Esophagus squamous epithelium (tissue), 5 donors: ENCODE results near the gene STX8. TPM values are rescaled to one million over a fixed set of nuclear protein-coding genes. Genes with fewer than 3 reads are reported as not detected.

Source experiments
- DNase-seq: peaks from one replicate; lab custom pipeline; 2025; lab: John Stamatoyannopoulos, UW
- H3K27ac ChIP-seq, 4 donors: fragments of 200-600 bp; sonication (generic); one replicate each; pipeline ENCODE4 v1.5.1; 2016 to 2019; ENCODE audit warnings: mild to moderate bottlenecking in 1 of 4
- H3K27me3 ChIP-seq, 4 donors: fragments of 200-600 bp; sonication (generic); 1 replicate in 3 of 4; 2 replicates in 1 of 4; pipeline versions ENCODE4 v1.5.1 to v1.6.0; 2017 to 2021; ENCODE audit warnings: antibody characterized with exemption in 1 of 4
- H3K36me3 ChIP-seq, 3 donors: fragments of 200-600 bp; sonication (generic); one replicate each; pipeline ENCODE4 v1.5.1; 2016 to 2019
- H3K4me1 ChIP-seq, 3 donors: fragments of 200-600 bp; sonication (generic); one replicate each; pipeline ENCODE4 v1.5.1; 2017 to 2019
- H3K4me3 ChIP-seq, 4 donors: fragments of 200-600 bp; sonication (generic); 1 replicate in 3 of 4; 2 replicates in 1 of 4; pipeline ENCODE4 v1.5.1; 2016 to 2019; ENCODE audit warnings: mild to moderate bottlenecking in 2 of 4, moderate library complexity in 1 of 4
- H3K9me3 ChIP-seq, 3 donors: fragments of 200-600 bp; sonication (generic); one replicate each; pipeline ENCODE4 v1.5.1; 2016 to 2019
- POLR2A ChIP-seq, 4 donors: fragments of 450-650 bp; IDR thresholded peaks; one replicate each; pipeline ENCODE4 v1.6.1; 2017; ENCODE audit warnings: antibody characterized with exemption in 4 of 4, mild to moderate bottlenecking in 4 of 4, moderate library complexity in 3 of 4
- WGBS, 2 donors: methylation state at CpG; one replicate each; pipeline ENCODE4 v1.1.5; 2018; 5-methylcytosine and 5-hydroxymethylcytosine counted together
- intact Hi-C: fragments of 100-400 bp; cut with DNase I; formaldehyde crosslinking; loops from one replicate; pipeline ENCODE4 v1.15.0; 2022
- total RNA-seq, 4 donors: library from RNA; depleted of rRNA; stranded (reverse); fragments of >200 nt; gene quantifications; one replicate each; pipeline ENCODE4 v1.1.0, GENCODE V29; 2016
- TF ChIP-seq, protein P1 (sequence below), 6 experiments: fragments of 450-650 bp in 4 of 6; fragments of 200-600 bp in 2 of 6; sonication (generic) in 2 of 6; IDR thresholded peaks; one replicate each; pipeline ENCODE4 v1.5.1; 2016 to 2019; ENCODE audit warnings: antibody characterized with exemption in 6 of 6, mild to moderate bottlenecking in 4 of 6, moderate library complexity in 4 of 6
- donor health status: DM: yes; HTN: yes; CAD: no.

The STX8 gene
- total RNA-seq, 4 donors from 2014 or later = 31.8 to 66.4 (median 46.5) TPM

GRCh38 chr17:9520649-9521048, 55.0 kb downstream of the STX8 start:
- WGBS, 2 donors = 64 to 69% methylated on average over 4 of the region's 4 CpGs
- no peaks in the 10 kb centered on the region for H3K36me3 ChIP-seq
- H3K4me1 ChIP-seq = no peaks in the 10 kb centered on the region
- H3K27me3 ChIP-seq = no peaks in the 10 kb centered on the region
- TF ChIP-seq POLR2A (IDR thresholded peaks at IDR 0.05) = no peak
- TF ChIP-seq, protein P1, sequence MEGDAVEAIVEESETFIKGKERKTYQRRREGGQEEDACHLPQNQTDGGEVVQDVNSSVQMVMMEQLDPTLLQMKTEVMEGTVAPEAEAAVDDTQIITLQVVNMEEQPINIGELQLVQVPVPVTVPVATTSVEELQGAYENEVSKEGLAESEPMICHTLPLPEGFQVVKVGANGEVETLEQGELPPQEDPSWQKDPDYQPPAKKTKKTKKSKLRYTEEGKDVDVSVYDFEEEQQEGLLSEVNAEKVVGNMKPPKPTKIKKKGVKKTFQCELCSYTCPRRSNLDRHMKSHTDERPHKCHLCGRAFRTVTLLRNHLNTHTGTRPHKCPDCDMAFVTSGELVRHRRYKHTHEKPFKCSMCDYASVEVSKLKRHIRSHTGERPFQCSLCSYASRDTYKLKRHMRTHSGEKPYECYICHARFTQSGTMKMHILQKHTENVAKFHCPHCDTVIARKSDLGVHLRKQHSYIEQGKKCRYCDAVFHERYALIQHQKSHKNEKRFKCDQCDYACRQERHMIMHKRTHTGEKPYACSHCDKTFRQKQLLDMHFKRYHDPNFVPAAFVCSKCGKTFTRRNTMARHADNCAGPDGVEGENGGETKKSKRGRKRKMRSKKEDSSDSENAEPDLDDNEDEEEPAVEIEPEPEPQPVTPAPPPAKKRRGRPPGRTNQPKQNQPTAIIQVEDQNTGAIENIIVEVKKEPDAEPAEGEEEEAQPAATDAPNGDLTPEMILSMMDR (IDR thresholded peaks at IDR 0.05) = no peak
- H3K27ac ChIP-seq = peak overlapping the region in 1 of 4 donors; percentile 26
- no peak overlapping the region for H3K4me3 ChIP-seq
- DNase-seq = no peak
- intact Hi-C loops = loop anchor here (5.0 kb wide), 1 partner anchor 528 kb away; no protein-coding TSS in a partner anchor
- no peaks in the 10 kb centered on the region for H3K9me3 ChIP-seq

DNA sequence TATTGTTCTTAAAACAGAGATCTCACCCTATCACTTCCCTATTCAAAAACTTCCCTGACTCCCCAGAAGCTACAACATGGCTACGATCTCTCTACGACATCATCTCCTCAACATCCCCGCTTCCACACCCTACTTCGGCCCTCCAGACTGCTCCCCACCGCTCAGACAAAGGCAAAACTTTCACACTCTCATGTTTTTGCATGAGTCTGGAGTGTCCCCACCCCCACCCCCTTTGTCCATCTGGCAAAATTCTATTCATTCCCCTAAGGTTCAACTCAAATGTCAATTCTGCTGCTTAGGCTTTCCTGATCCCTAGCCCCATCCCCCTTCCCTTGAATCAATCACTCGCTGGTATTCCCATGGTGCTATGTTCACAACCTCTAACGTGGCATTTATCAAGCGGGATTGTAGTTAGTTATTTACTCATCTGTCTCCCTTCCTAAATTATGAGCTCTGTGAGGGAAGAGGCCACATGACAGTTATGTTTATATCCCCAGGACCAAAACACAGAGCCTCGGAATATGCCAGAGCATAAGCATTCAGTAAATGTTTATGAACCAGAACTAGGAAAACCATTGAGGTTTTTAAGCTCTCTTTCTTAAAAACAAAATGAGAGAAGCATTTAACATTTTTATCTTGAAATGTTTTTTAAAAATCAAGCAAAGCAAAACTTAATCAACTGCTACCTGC, 55.9 kb downstream of the STX8 start:
- no peaks in the 10 kb centered on the region for H3K9me3 ChIP-seq
- H3K27ac ChIP-seq = peak overlapping the region in 3 of 4 donors; percentile 26 to 74 (median 41)
- H3K36me3 ChIP-seq = no peaks in the 10 kb centered on the region
- 68 to 84% methylated on average over 8 of the region's 9 CpGs for WGBS, 2 donors
- no peaks in the 10 kb centered on the region for H3K27me3 ChIP-seq
- no peak for DNase-seq
- intact Hi-C loops = loop anchor here (5.0 kb wide), 1 partner anchor 527 kb away; no protein-coding TSS in a partner anchor
- no peaks in the 10 kb centered on the region for H3K4me1 ChIP-seq
- TF ChIP-seq, protein P1 (IDR thresholded peaks at IDR 0.05) = no peak
- no peak for TF ChIP-seq POLR2A (IDR thresholded peaks at IDR 0.05)
- no peak overlapping the region for H3K4me3 ChIP-seq

- WGBS, 2 donors = 79 to 87% methylated on average over 1 of the region's 1 CpG
- no peak for DNase-seq
- H3K27me3 ChIP-seq = no peaks in the 10 kb centered on the region
- intact Hi-C loops = no loop called here
- no peak overlapping the region for H3K4me3 ChIP-seq
- no peaks in the 10 kb centered on the region for H3K4me1 ChIP-seq
- H3K36me3 ChIP-seq = no peaks in the 10 kb centered on the region
- no peak overlapping the region for H3K27ac ChIP-seq
- H3K9me3 ChIP-seq = no peaks in the 10 kb centered on the region
- TF ChIP-seq, protein P1 (IDR thresholded peaks at IDR 0.05) = no peak
- TF ChIP-seq POLR2A (IDR thresholded peaks at IDR 0.05) = no peak
These were observed 58.2 kb downstream of the STX8 start for GRCh38 chr17:9517396-9517795.

DNA sequence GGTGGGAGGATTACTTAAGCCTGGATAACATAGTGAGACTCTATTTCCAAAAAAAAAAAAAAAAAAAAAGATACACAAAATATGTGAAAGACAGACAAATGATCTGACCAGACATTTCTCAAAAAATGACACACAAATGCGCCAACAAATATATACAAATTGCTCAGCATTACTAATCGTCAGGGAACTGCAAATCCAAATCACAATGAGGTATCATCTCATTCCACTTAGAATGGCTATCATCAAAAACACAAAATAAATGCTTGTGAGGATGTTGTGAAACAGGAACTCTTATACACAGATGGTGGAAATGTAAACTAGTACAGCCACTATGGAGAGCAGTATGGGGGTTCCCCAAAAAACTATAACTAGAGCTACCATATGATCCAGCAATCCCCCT, 62.4 kb downstream of the STX8 start:
- DNase-seq = no peak
- H3K27me3 ChIP-seq = no peaks in the 10 kb centered on the region
- WGBS, 2 donors = 79 to 90% methylated on average over 2 of the region's 2 CpGs
- peaks cover 0 to 15% (median 6%) of the 10 kb centered on the region in 3 donors for H3K9me3 ChIP-seq
- intact Hi-C loops = no loop called here
- H3K4me1 ChIP-seq = no peaks in the 10 kb centered on the region
- TF ChIP-seq POLR2A (IDR thresholded peaks at IDR 0.05) = no peak
- TF ChIP-seq, protein P1 (IDR thresholded peaks at IDR 0.05) = no peak
- H3K4me3 ChIP-seq = no peak overlapping the region
- no peak overlapping the region for H3K27ac ChIP-seq
- H3K36me3 ChIP-seq = no peaks in the 10 kb centered on the region

DNA sequence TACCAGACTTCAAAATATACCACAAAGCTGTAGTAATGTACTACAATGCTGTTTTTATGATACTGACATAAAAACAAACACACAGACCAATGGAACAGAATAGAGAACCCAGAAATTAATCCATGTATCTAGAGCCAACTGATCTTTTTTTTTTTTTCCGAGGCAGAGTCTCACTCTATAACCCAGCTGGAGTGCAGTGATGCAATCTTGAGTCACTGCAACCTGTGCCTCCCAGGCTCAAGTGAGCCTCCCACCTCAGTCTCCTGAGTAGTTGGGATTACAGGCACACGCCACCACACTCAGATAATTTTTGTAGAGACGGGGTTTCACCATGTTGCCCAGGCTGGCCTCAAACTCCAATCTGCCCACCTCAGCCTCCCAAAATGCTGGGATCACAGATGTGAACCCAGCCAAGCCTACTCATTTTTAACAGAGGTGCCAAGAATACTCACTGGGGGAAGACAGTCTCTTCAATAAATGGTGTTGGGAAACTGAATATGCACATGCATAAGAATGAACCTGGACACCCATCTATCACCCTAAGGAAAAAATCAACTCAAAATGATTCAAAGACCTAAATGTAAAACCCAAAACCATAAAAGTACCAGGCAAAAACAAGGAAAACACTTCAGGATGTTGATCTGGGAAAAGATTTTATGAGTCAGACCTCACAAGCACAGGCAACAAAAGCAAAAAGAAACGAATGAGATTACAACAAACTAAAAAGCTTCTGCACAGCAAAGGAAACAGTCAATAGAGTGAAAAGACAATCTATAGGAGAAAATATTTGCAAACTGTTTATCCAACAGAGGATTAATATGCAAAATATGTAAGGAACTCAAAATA, 63.1 kb downstream of the STX8 start:
- Histone ChIP-seq H3K9me3 (peaks cover 0 to 18% (median 6%) of the 10 kb centered on the region in 3 donors), H3K27ac (no peak overlapping the region), H3K4me1 (no peaks in the 10 kb centered on the region), H3K4me3 (no peak overlapping the region), H3K27me3 (no peaks in the 10 kb centered on the region), H3K36me3 (no peaks in the 10 kb centered on the region)
- DNase-seq = no peak
- WGBS, 2 donors = 35 to 42% methylated on average over 4 of the region's 4 CpGs
- intact Hi-C loops = no loop called here
- no peak for TF ChIP-seq POLR2A (IDR thresholded peaks at IDR 0.05)
- TF ChIP-seq, protein P1 (IDR thresholded peaks at IDR 0.05) = no peak
